Measurements from ENCODE around the gene CAD. TPM values are rescaled to one million over a fixed set of nuclear protein-coding genes. Genes with fewer than 3 reads are reported as not detected.

The CAD gene
- total RNA-seq, 1 experiment from 2014 or later = 130 TPM

- Histone ChIP-seq H3K56ac (ENCODE audit: insufficient read length, low read depth, low read length) (no peak overlapping the region), H3K27me3 (ENCODE audit: insufficient read depth, low read length) (no peaks in the 10 kb centered on the region), H3K9me3 (ENCODE audit: control insufficient read depth, low read depth, low read length) (no peaks in the 10 kb centered on the region), H3K79me2 (ENCODE audit: insufficient read depth, low read length) (no peaks in the 10 kb centered on the region), H2AFZ (ENCODE audit: low read length) (no peak overlapping the region), H3K23ac (ENCODE audit: insufficient read length, low read depth, low read length) (no peak overlapping the region), H3K4ac (ENCODE audit: low read depth, low read length) (no peak overlapping the region), H3K14ac (ENCODE audit: insufficient read depth, low read length) (no peak overlapping the region), H3K79me1 (ENCODE audit: insufficient read depth, low read depth, low read length, poor library complexity, severe bottlenecking) (no peaks in the 10 kb centered on the region), H4K5ac (ENCODE audit: insufficient read length, low read depth, low read length) (no peak overlapping the region), H3K9ac (ENCODE audit: extremely low read depth, insufficient read length, low read length) (no peak overlapping the region), H2BK120ac (ENCODE audit: low read depth, low read length, poor library complexity, severe bottlenecking) (no peak overlapping the region), H3T11ph (ENCODE audit: low read length) (no peak overlapping the region), H4K91ac (ENCODE audit: insufficient read length, low read depth, low read length) (no peak overlapping the region), H3K4me2 (ENCODE audit: insufficient read depth, insufficient read length, low read length) (no peak overlapping the region), H2BK15ac (ENCODE audit: low read depth, low read length) (no peak overlapping the region), H2BK12ac (ENCODE audit: insufficient read length, low read depth, low read length) (no peak overlapping the region), H4K20me1 (ENCODE audit: control insufficient read depth, insufficient read depth, insufficient read length) (no peaks in the 10 kb centered on the region), H3K23me2 (ENCODE audit: insufficient read length, low read depth, low read length, poor library complexity, severe bottlenecking) (no peaks in the 10 kb centered on the region), H3K4me1 (ENCODE audit: insufficient read depth, low read length) (no peaks in the 10 kb centered on the region), H2BK5ac (ENCODE audit: insufficient read length, low read length) (no peak overlapping the region), H4K8ac (replicated peaks; ENCODE audit: insufficient read length, low read depth, low read length) (no peak overlapping the region), H3K18ac (ENCODE audit: insufficient read length, low read depth, low read length) (no peak overlapping the region), H3K27ac (ENCODE audit: insufficient read length, low read depth, low read length) (no peak overlapping the region), H2AK5ac (ENCODE audit: insufficient read length, low read length) (no peak overlapping the region), H2BK20ac (ENCODE audit: low read depth, low read length, poor library complexity, severe bottlenecking) (no peak overlapping the region)
- Mint-ChIP-seq H3K27me3 (ENCODE audit: low read depth) (peaks cover 34% of the 10 kb centered on the region), H3K9me3 (no peaks in the 10 kb centered on the region), H3K4me3 (no peak overlapping the region), H3K36me3 (ENCODE audit: insufficient read depth in 1 of 3, low read depth in 3 of 3) (peaks cover 1 to 9% (median 2%) of the 10 kb centered on the region in 3 experiments; a peak in 5 of 7 replicates), H3K4me1 (peaks cover 13 to 18% of the 10 kb centered on the region in 2 experiments), H3K27ac (no peak overlapping the region)
- WGBS (ENCODE audit: extremely low coverage, insufficient read length, low lambda C conversion rate) = no CpG with 5 or more reads among the region's 12 CpGs
- no peak for TF ChIP-seq CTCF (conservative IDR thresholded peaks at IDR 0.05)
- DNase-seq = no peak
These were observed 32.2 kb downstream of the CAD start for GRCh38 chr2:27249159-27249890.

All from H9 (cell line).